HG02759 (cell line): ENCODE results near the gene CNTNAP2.

Experiments used
- ATAC-seq: cut with Tn5 transposase; IDR thresholded peaks from one replicate; pipeline ENCODE4 v1.9.1; 2021; ENCODE audit warnings: mild to moderate bottlenecking, moderate library complexity; ENCODE audit not compliant: unreplicated experiment

The CNTNAP2 gene

GRCh38 chr7:147861058-147861716, 1744.6 kb downstream of the CNTNAP2 start:
- no peak for ATAC-seq

- no peak for ATAC-seq
Observed at GRCh38 chr7:147861945-147862344, 1745.3 kb downstream of the CNTNAP2 start.

- ATAC-seq: no peak
Observed at GRCh38 chr7:147869456-147869855, 1752.9 kb downstream of the CNTNAP2 start.

GRCh38 chr7:147878912-147879661, 1762.5 kb downstream of the CNTNAP2 start:
- no peak for ATAC-seq

- ATAC-seq: no peak
Observed at GRCh38 chr7:147885869-147886268, 1769.3 kb downstream of the CNTNAP2 start.

GRCh38 chr7:147894271-147894670, 1777.7 kb downstream of the CNTNAP2 start:
- no peak for ATAC-seq

GRCh38 chr7:147896121-147896520, 1779.5 kb downstream of the CNTNAP2 start:
- ATAC-seq: no peak

- no peak for ATAC-seq
Observed at GRCh38 chr7:147903536-147904218, 1787.1 kb downstream of the CNTNAP2 start.

GRCh38 chr7:147904219-147904576, 1787.6 kb downstream of the CNTNAP2 start:
- ATAC-seq: no peak

GRCh38 chr7:147909431-147910148, 1793.0 kb downstream of the CNTNAP2 start:
- no peak for ATAC-seq

- ATAC-seq: no peak
Observed at GRCh38 chr7:147911201-147911601, 1794.6 kb downstream of the CNTNAP2 start.

GRCh38 chr7:147912291-147912690, 1795.7 kb downstream of the CNTNAP2 start:
- ATAC-seq: no peak

GRCh38 chr7:147912946-147913638, 1796.5 kb downstream of the CNTNAP2 start:
- no peak for ATAC-seq

- ATAC-seq: no peak
Observed at GRCh38 chr7:147915781-147916180, 1799.2 kb downstream of the CNTNAP2 start.

- ATAC-seq: no peak
Observed at GRCh38 chr7:147916573-147916972, 1800.0 kb downstream of the CNTNAP2 start.

- ATAC-seq: no peak
Observed at GRCh38 chr7:147923841-147924240, 1807.2 kb downstream of the CNTNAP2 start.

- ATAC-seq: no peak
Observed at GRCh38 chr7:147937428-147937827, 1820.8 kb downstream of the CNTNAP2 start.

- no peak for ATAC-seq
Observed at GRCh38 chr7:147941381-147941780, 1824.8 kb downstream of the CNTNAP2 start.

- no peak for ATAC-seq
Observed at GRCh38 chr7:147944321-147944720, 1827.7 kb downstream of the CNTNAP2 start.

- no peak for ATAC-seq
Observed at GRCh38 chr7:147952918-147953317, 1836.3 kb downstream of the CNTNAP2 start.
